Activated T-helper 17 cell treated with anti-CD3 and anti-CD28 coated beads, Interleukin-2, amount 50 U/mL, for 72 hours (primary cell): ENCODE data around the gene MYMX. TPM values are rescaled to one million over a fixed set of nuclear protein-coding genes. Genes with fewer than 3 reads are reported as not detected.
A peak's percentile ranks its signal among the peaks of the same experiment; 100 is the strongest.

Source experiments
- ATAC-seq: fragments of 150-1000 bp; cut with Tn5 transposase; replicated peaks from 2 replicates; pipeline ENCODE4 v1.10.0; 2021; ENCODE audit warnings: mild to moderate bottlenecking, moderate library complexity
- H3K27ac Mint-ChIP-seq: one replicate; pipeline ENCODE4 v1.8.0; 2022; ENCODE audit warnings: mixed read lengths
- H3K27me3 Mint-ChIP-seq: one replicate; pipeline ENCODE4 v1.8.0; 2022; ENCODE audit warnings: mixed read lengths
- H3K36me3 Mint-ChIP-seq: one replicate; pipeline ENCODE4 v1.8.0; 2022; ENCODE audit warnings: low read depth, mild to moderate bottlenecking, mixed read lengths
- H3K4me1 Mint-ChIP-seq: one replicate; pipeline ENCODE4 v1.8.0; 2022; ENCODE audit warnings: mixed read lengths
- H3K4me3 Mint-ChIP-seq: one replicate; pipeline ENCODE4 v1.8.0; 2022; ENCODE audit warnings: mild to moderate bottlenecking, mixed read lengths
- H3K9me3 Mint-ChIP-seq: one replicate; pipeline ENCODE4 v1.8.0; 2022; ENCODE audit warnings: mixed read lengths
- total RNA-seq, 2 donors: library from RNA; stranded (reverse); gene quantifications; one replicate each; pipeline ENCODE4 v1.2.3, GENCODE V29; 2022

MYMX gene
- total RNA-seq, 2 donors from 2014 or later: not detected

GRCh38 chr6:44255105-44255808 is 38.5 kb downstream of the MYMX start:
- Mint-ChIP-seq H3K4me3 (peak overlapping the region; percentile 87), H3K36me3 (peaks cover 91% of the 10 kb centered on the region), H3K27me3 (no peaks in the 10 kb centered on the region), H3K4me1 (peaks cover 62% of the 10 kb centered on the region), H3K9me3 (no peaks in the 10 kb centered on the region), H3K27ac (peak overlapping the region; percentile 90)
- ATAC-seq: no peak

GRCh38 chr6:44255871-44256774 is 39.4 kb downstream of the MYMX start:
- Mint-ChIP-seq H3K36me3 (peaks cover 91% of the 10 kb centered on the region), H3K4me3 (peak overlapping the region; percentile 87), H3K27ac (peak overlapping the region; percentile 90), H3K9me3 (no peaks in the 10 kb centered on the region), H3K4me1 (peaks cover 60% of the 10 kb centered on the region), H3K27me3 (no peaks in the 10 kb centered on the region)
- ATAC-seq: no peak

GRCh38 chr6:44256775-44257024 is 40.0 kb downstream of the MYMX start:
- peak overlapping the region; percentile 87 for H3K4me3 Mint-ChIP-seq
- H3K27ac Mint-ChIP-seq: peak overlapping the region; percentile 90
- ATAC-seq: no peak
- no peaks in the 10 kb centered on the region for H3K9me3 Mint-ChIP-seq
- peaks cover 59% of the 10 kb centered on the region for H3K4me1 Mint-ChIP-seq
- peaks cover 91% of the 10 kb centered on the region for H3K36me3 Mint-ChIP-seq
- no peaks in the 10 kb centered on the region for H3K27me3 Mint-ChIP-seq

GRCh38 chr6:44257025-44257752 is 40.5 kb downstream of the MYMX start, which contains the start of gene SLC35B2:
SLC35B2 (minus strand) TSS chr6:44257528; CDS start chr6:44257410, 118 bp downstream.
- Mint-ChIP-seq H3K4me3 (peak within 1 kb of the TSS; percentile 87), H3K36me3 (peaks cover 91% of the 10 kb centered on the region), H3K27me3 (no peaks in the 10 kb centered on the region), H3K9me3 (no peaks in the 10 kb centered on the region), H3K4me1 (peaks cover 54% of the 10 kb centered on the region), H3K27ac (peak within 1 kb of the TSS; percentile 90)
- ATAC-seq: peak; percentile 80

- peak overlapping the region; percentile 87 for H3K4me3 Mint-ChIP-seq
- no peak for ATAC-seq
- peaks cover 91% of the 10 kb centered on the region for H3K36me3 Mint-ChIP-seq
- peaks cover 58% of the 10 kb centered on the region for H3K4me1 Mint-ChIP-seq
- no peaks in the 10 kb centered on the region for H3K9me3 Mint-ChIP-seq
- peak overlapping the region; percentile 86 for H3K27ac Mint-ChIP-seq
- H3K27me3 Mint-ChIP-seq: no peaks in the 10 kb centered on the region
These were observed 41.1 kb downstream of the MYMX start for GRCh38 chr6:44257753-44258324.

GRCh38 chr6:44258325-44258863 is 41.7 kb downstream of the MYMX start:
- Mint-ChIP-seq H3K4me3 (peak overlapping the region; percentile 87), H3K4me1 (peaks cover 53% of the 10 kb centered on the region), H3K27ac (peak overlapping the region; percentile 86), H3K36me3 (peaks cover 91% of the 10 kb centered on the region), H3K9me3 (no peaks in the 10 kb centered on the region), H3K27me3 (no peaks in the 10 kb centered on the region)
- ATAC-seq: no peak

- Mint-ChIP-seq H3K4me1 (peaks cover 48% of the 10 kb centered on the region), H3K36me3 (peaks cover 91% of the 10 kb centered on the region), H3K9me3 (no peaks in the 10 kb centered on the region), H3K27me3 (no peaks in the 10 kb centered on the region), H3K27ac (peak overlapping the region; percentile 86), H3K4me3 (peak overlapping the region; percentile 87)
- ATAC-seq: no peak
These were observed 42.2 kb downstream of the MYMX start for GRCh38 chr6:44258921-44259320.

- Mint-ChIP-seq H3K27ac (no peak overlapping the region), H3K4me1 (peaks cover 39% of the 10 kb centered on the region), H3K4me3 (no peak overlapping the region), H3K27me3 (no peaks in the 10 kb centered on the region), H3K9me3 (no peaks in the 10 kb centered on the region), H3K36me3 (peaks cover 91% of the 10 kb centered on the region)
- no peak for ATAC-seq
These were observed 43.3 kb downstream of the MYMX start for GRCh38 chr6:44260011-44260410.

GRCh38 chr6:44260451-44261297 is 43.9 kb downstream of the MYMX start:
- no peaks in the 10 kb centered on the region for H3K27me3 Mint-ChIP-seq
- peak overlapping the region; percentile 92 for H3K4me3 Mint-ChIP-seq
- H3K27ac Mint-ChIP-seq: peak overlapping the region; percentile 7
- ATAC-seq: no peak
- H3K4me1 Mint-ChIP-seq: peaks cover 32% of the 10 kb centered on the region
- peaks cover 85% of the 10 kb centered on the region for H3K36me3 Mint-ChIP-seq
- no peaks in the 10 kb centered on the region for H3K9me3 Mint-ChIP-seq

GRCh38 chr6:44261581-44261980 is 44.9 kb downstream of the MYMX start:
- ATAC-seq: no peak
- H3K9me3 Mint-ChIP-seq: no peaks in the 10 kb centered on the region
- H3K4me3 Mint-ChIP-seq: peak overlapping the region; percentile 92
- peaks cover 79% of the 10 kb centered on the region for H3K36me3 Mint-ChIP-seq
- H3K27ac Mint-ChIP-seq: peak overlapping the region; percentile 94
- peaks cover 32% of the 10 kb centered on the region for H3K4me1 Mint-ChIP-seq
- H3K27me3 Mint-ChIP-seq: no peaks in the 10 kb centered on the region

GRCh38 chr6:44262467-44263353 is 46.0 kb downstream of the MYMX start:
- peaks cover 72% of the 10 kb centered on the region for H3K36me3 Mint-ChIP-seq
- peak overlapping the region; percentile 94 for H3K27ac Mint-ChIP-seq
- ATAC-seq: no peak
- peaks cover 33% of the 10 kb centered on the region for H3K4me1 Mint-ChIP-seq
- no peaks in the 10 kb centered on the region for H3K9me3 Mint-ChIP-seq
- H3K4me3 Mint-ChIP-seq: peak overlapping the region; percentile 92
- H3K27me3 Mint-ChIP-seq: no peaks in the 10 kb centered on the region

- Mint-ChIP-seq H3K36me3 (peaks cover 64% of the 10 kb centered on the region), H3K9me3 (no peaks in the 10 kb centered on the region), H3K27ac (peak overlapping the region; percentile 94), H3K4me1 (peaks cover 25% of the 10 kb centered on the region), H3K4me3 (peak overlapping the region; percentile 92), H3K27me3 (no peaks in the 10 kb centered on the region)
- ATAC-seq: peak; percentile 42
These were observed 46.8 kb downstream of the MYMX start for GRCh38 chr6:44263354-44264100.
